Naive B cell (primary cell): ENCODE results near the gene RASL12. TPM values are rescaled to one million over a fixed set of nuclear protein-coding genes. Genes with fewer than 3 reads are reported as not detected.
"Not testable (repeated sequence)": the region's sequence is repeated elsewhere in the genome, so short reads cannot be mapped to it uniquely, and the experiment has no call there.

ENCODE experiments used
- ATAC-seq, 2 donors: fragments of 150-1000 bp; cut with Tn5 transposase; 2 replicates each; pipeline ENCODE4 v1.10.0; 2021; ENCODE audit warnings: low read depth in 2 of 2, mild to moderate bottlenecking in 2 of 2, moderate library complexity in 2 of 2
- DNase-seq: peaks from one replicate; pipeline ENCODE4 v3.0.0; 2022
- H3K27ac Mint-ChIP-seq, 6 donors: one replicate each; pipeline ENCODE4 v1.8.0; 2020 to 2022; ENCODE audit warnings: mild to moderate bottlenecking in 6 of 6, mixed read lengths in 6 of 6, moderate library complexity in 5 of 6, inconsistent platforms in 2 of 6
- H3K27me3 Mint-ChIP-seq, 3 donors: one replicate each; pipeline ENCODE4 v1.8.0; 2021 to 2022; ENCODE audit warnings: mixed read lengths in 3 of 3, mild to moderate bottlenecking in 1 of 3
- H3K36me3 Mint-ChIP-seq, 2 donors: one replicate each; pipeline ENCODE4 v1.8.0; 2020 to 2022; ENCODE audit warnings: mixed read lengths in 2 of 2, inconsistent platforms in 1 of 2, mild to moderate bottlenecking in 1 of 2
- H3K4me1 Mint-ChIP-seq, 3 donors: one replicate each; pipeline ENCODE4 v1.8.0; 2020 to 2022; ENCODE audit warnings: mixed read lengths in 3 of 3, inconsistent platforms in 1 of 3, mild to moderate bottlenecking in 1 of 3, moderate library complexity in 1 of 3
- H3K4me3 Mint-ChIP-seq, 8 donors: one replicate each; pipeline ENCODE4 v1.8.0; 2020 to 2022; ENCODE audit warnings: mild to moderate bottlenecking in 8 of 8, mixed read lengths in 8 of 8, moderate library complexity in 8 of 8, inconsistent platforms in 2 of 8
- H3K9me3 Mint-ChIP-seq, 7 donors: one replicate each; pipeline ENCODE4 v1.8.0; 2020 to 2022; ENCODE audit warnings: mixed read lengths in 7 of 7, mild to moderate bottlenecking in 5 of 7, inconsistent platforms in 2 of 7, moderate library complexity in 1 of 7
- polyA plus RNA-seq, 6 donors: library from polyadenylated mRNA; unstranded; fragments of 300-500 nt; fragmentation: Illumina TruSeq; gene quantifications; one replicate each; pipeline ENCODE4 v1.2.3, GENCODE V29; 2021; ENCODE audit warnings: low read depth in 6 of 6

Gene RASL12
- polyA plus RNA-seq, 6 donors from 2014 or later = not detected

- DNase-seq (no peak), ATAC-seq (no peak)
- peaks cover 15 to 21% (median 19%) of the 10 kb centered on the region in 3 donors for H3K4me1 Mint-ChIP-seq
- peak overlapping the region in 1 of 6 donors; percentile 25 for H3K27ac Mint-ChIP-seq
- H3K9me3 Mint-ChIP-seq = no peaks in the 10 kb centered on the region
- no peaks in the 10 kb centered on the region for H3K36me3 Mint-ChIP-seq
- H3K4me3 Mint-ChIP-seq = no peak overlapping the region
- peaks cover 0 to 6% (median 5%) of the 10 kb centered on the region in 3 donors for H3K27me3 Mint-ChIP-seq
Measured at GRCh38 chr15:65052956-65053355, 14.8 kb downstream of the RASL12 start.

GRCh38 chr15:65051266-65051665, 16.5 kb downstream of the RASL12 start:
- DNase-seq (no peak), ATAC-seq (no peak)
- Mint-ChIP-seq H3K27me3 (peaks cover 8 to 10% (median 9%) of the 10 kb centered on the region in 3 donors), H3K9me3 (no peaks in the 10 kb centered on the region), H3K36me3 (no peaks in the 10 kb centered on the region), H3K27ac (peak overlapping the region in 1 of 6 donors; percentile 64), H3K4me3 (peak overlapping the region in 4 of 8 donors; percentile 9 to 59 (median 30)), H3K4me1 (peaks cover 15 to 19% (median 19%) of the 10 kb centered on the region in 3 donors)

GRCh38 chr15:65050270-65050669, 17.5 kb downstream of the RASL12 start:
- Mint-ChIP-seq H3K27ac (peak overlapping the region in 5 of 6 donors; percentile 13 to 72 (median 58)), H3K27me3 (peaks cover 8 to 10% (median 9%) of the 10 kb centered on the region in 3 donors), H3K4me3 (peak overlapping the region in 7 of 8 donors; percentile 63 to 87 (median 83)), H3K4me1 (peaks cover 15 to 19% (median 19%) of the 10 kb centered on the region in 3 donors), H3K9me3 (no peaks in the 10 kb centered on the region), H3K36me3 (no peaks in the 10 kb centered on the region)
- ATAC-seq (no peak), DNase-seq (no peak)

GRCh38 chr15:65049418-65049840, 18.4 kb downstream of the RASL12 start:
- H3K27ac Mint-ChIP-seq = peak overlapping the region in 5 of 6 donors; percentile 33 to 92 (median 58)
- peak overlapping the region; percentile 63 to 87 (median 82) for H3K4me3 Mint-ChIP-seq
- ATAC-seq (peak; percentile 99), DNase-seq (peak; percentile 88)
- H3K9me3 Mint-ChIP-seq = no peaks in the 10 kb centered on the region
- H3K36me3 Mint-ChIP-seq = no peaks in the 10 kb centered on the region
- peaks cover 8 to 13% (median 10%) of the 10 kb centered on the region in 3 donors for H3K27me3 Mint-ChIP-seq
- peaks cover 15 to 19% (median 19%) of the 10 kb centered on the region in 3 donors for H3K4me1 Mint-ChIP-seq

- Mint-ChIP-seq H3K4me3 (no peak overlapping the region), H3K27me3 (peaks cover 8 to 13% (median 10%) of the 10 kb centered on the region in 3 donors), H3K36me3 (no peaks in the 10 kb centered on the region), H3K27ac (peak overlapping the region in 2 of 6 donors; percentile 13 to 72), H3K9me3 (no peaks in the 10 kb centered on the region), H3K4me1 (peaks cover 15 to 19% (median 19%) of the 10 kb centered on the region in 3 donors)
- DNase-seq = no peak
- no peak for ATAC-seq
Measured at GRCh38 chr15:65048241-65048640, 19.6 kb downstream of the RASL12 start.

- ATAC-seq (no peak), DNase-seq (no peak)
- Mint-ChIP-seq H3K36me3 (no peaks in the 10 kb centered on the region), H3K27ac (peak within 1 kb of the TSS in 1 of 6 donors; percentile 68), H3K9me3 (no peaks in the 10 kb centered on the region), H3K4me1 (peaks cover 8 to 11% (median 9%) of the 10 kb centered on the region in 3 donors), H3K4me3 (peak within 1 kb of the TSS in 1 of 8 donors; percentile 25), H3K27me3 (peaks cover 13 to 16% (median 14%) of the 10 kb centered on the region in 3 donors)
Measured at GRCh38 chr15:65044724-65045481, 22.9 kb downstream of the RASL12 start, which contains the start of gene SLC51B. Gene SLC51B (plus strand): TSS chr15:65045387. CDS start chr15:65050005, 4,618 bp downstream.

- H3K27me3 Mint-ChIP-seq = peaks cover 9 to 16% (median 14%) of the 10 kb centered on the region in 3 donors
- not testable (repeated sequence) for H3K9me3 Mint-ChIP-seq, H3K4me1 Mint-ChIP-seq, ATAC-seq, H3K4me3 Mint-ChIP-seq, DNase-seq, H3K36me3 Mint-ChIP-seq, H3K27ac Mint-ChIP-seq
Measured at GRCh38 chr15:65044218-65044617, 23.6 kb downstream of the RASL12 start.

- Mint-ChIP-seq H3K27me3 (peaks cover 8 to 16% (median 13%) of the 10 kb centered on the region in 3 donors), H3K4me3 (no peak overlapping the region), H3K27ac (no peak overlapping the region), H3K36me3 (no peaks in the 10 kb centered on the region), H3K9me3 (no peaks in the 10 kb centered on the region), H3K4me1 (no peaks in the 10 kb centered on the region)
- DNase-seq (no peak), ATAC-seq (no peak)
Measured at GRCh38 chr15:65042776-65043327, 24.9 kb downstream of the RASL12 start.

GRCh38 chr15:65041787-65042186, 26.0 kb downstream of the RASL12 start:
- H3K4me1 Mint-ChIP-seq = no peaks in the 10 kb centered on the region
- no peaks in the 10 kb centered on the region for H3K9me3 Mint-ChIP-seq
- no peak overlapping the region for H3K27ac Mint-ChIP-seq
- no peak for DNase-seq
- peaks cover 4 to 12% (median 6%) of the 10 kb centered on the region in 3 donors for H3K27me3 Mint-ChIP-seq
- H3K36me3 Mint-ChIP-seq = no peaks in the 10 kb centered on the region
- H3K4me3 Mint-ChIP-seq = no peak overlapping the region
- ATAC-seq = no peak

- Mint-ChIP-seq H3K27ac (no peak overlapping the region), H3K36me3 (no peaks in the 10 kb centered on the region), H3K27me3 (peaks cover 4 to 12% (median 6%) of the 10 kb centered on the region in 3 donors), H3K4me1 (no peaks in the 10 kb centered on the region), H3K4me3 (no peak overlapping the region), H3K9me3 (no peaks in the 10 kb centered on the region)
- ATAC-seq (no peak), DNase-seq (no peak)
Measured at GRCh38 chr15:65040461-65040860, 27.3 kb downstream of the RASL12 start.

- ATAC-seq = no peak
- no peak overlapping the region for H3K4me3 Mint-ChIP-seq
- no peak for DNase-seq
- peaks cover 4 to 8% (median 6%) of the 10 kb centered on the region in 3 donors for H3K27me3 Mint-ChIP-seq
- H3K27ac Mint-ChIP-seq = no peak overlapping the region
- H3K36me3 Mint-ChIP-seq = no peaks in the 10 kb centered on the region
- H3K4me1 Mint-ChIP-seq = peaks cover under 1 to 4% (median 2%) of the 10 kb centered on the region in 3 donors
- no peaks in the 10 kb centered on the region for H3K9me3 Mint-ChIP-seq
Measured at GRCh38 chr15:65038836-65039235, 29.0 kb downstream of the RASL12 start.

GRCh38 chr15:65038428-65038827, 29.4 kb downstream of the RASL12 start:
- Mint-ChIP-seq H3K9me3 (no peaks in the 10 kb centered on the region), H3K4me1 (peaks cover 3 to 8% (median 6%) of the 10 kb centered on the region in 3 donors), H3K4me3 (no peak overlapping the region), H3K36me3 (no peaks in the 10 kb centered on the region), H3K27me3 (peaks cover 4 to 8% (median 6%) of the 10 kb centered on the region in 3 donors), H3K27ac (no peak overlapping the region)
- ATAC-seq (no peak), DNase-seq (no peak)

- no peaks in the 10 kb centered on the region for H3K9me3 Mint-ChIP-seq
- peaks cover 11 to 16% (median 13%) of the 10 kb centered on the region in 3 donors for H3K4me1 Mint-ChIP-seq
- DNase-seq = no peak
- ATAC-seq = no peak
- H3K27me3 Mint-ChIP-seq = peaks cover 3 to 9% (median 4%) of the 10 kb centered on the region in 3 donors
- H3K27ac Mint-ChIP-seq = no peak overlapping the region
- no peaks in the 10 kb centered on the region for H3K36me3 Mint-ChIP-seq
- H3K4me3 Mint-ChIP-seq = no peak overlapping the region
Measured at GRCh38 chr15:65037309-65037708, 30.5 kb downstream of the RASL12 start.
